ENCODE results near the gene WNT8B.

Gene WNT8B, protein sequence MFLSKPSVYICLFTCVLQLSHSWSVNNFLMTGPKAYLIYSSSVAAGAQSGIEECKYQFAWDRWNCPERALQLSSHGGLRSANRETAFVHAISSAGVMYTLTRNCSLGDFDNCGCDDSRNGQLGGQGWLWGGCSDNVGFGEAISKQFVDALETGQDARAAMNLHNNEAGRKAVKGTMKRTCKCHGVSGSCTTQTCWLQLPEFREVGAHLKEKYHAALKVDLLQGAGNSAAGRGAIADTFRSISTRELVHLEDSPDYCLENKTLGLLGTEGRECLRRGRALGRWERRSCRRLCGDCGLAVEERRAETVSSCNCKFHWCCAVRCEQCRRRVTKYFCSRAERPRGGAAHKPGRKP

DNA sequence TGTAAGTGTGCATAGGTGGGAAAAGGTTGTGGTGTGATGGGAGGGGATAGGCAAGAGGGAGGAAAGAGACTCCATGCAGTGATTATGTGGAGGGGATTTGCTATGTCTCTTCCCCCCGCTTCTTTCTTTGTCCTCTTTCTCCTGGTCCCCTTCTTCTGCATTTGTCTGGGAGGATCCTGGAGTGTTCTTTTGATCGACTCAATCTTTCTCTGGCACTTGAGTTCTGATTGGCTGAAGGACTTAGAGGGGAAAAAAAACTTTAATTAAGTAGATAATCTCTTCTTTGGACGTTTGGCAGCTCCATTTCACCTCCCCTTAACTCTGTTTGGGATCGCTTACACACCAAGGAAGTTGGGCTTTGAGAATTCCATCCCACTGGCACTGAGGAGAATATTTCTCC is at the start of gene WNT8B:
Gene WNT8B, plus strand, starts transcription at position 301 of the 400 bp plus-strand sequence. CDS start 160 bp downstream, outside the sequence.
- TF ChIP-seq PPARA (CRISPR knock-in tag; IDR thresholded peaks at IDR 0.05; ENCODE audit: borderline replicate concordance): no peak
- no peak for TF ChIP-seq ZNF8 (CRISPR knock-in tag; IDR thresholded peaks at IDR 0.05)
- TF ChIP-seq, protein P1, sequence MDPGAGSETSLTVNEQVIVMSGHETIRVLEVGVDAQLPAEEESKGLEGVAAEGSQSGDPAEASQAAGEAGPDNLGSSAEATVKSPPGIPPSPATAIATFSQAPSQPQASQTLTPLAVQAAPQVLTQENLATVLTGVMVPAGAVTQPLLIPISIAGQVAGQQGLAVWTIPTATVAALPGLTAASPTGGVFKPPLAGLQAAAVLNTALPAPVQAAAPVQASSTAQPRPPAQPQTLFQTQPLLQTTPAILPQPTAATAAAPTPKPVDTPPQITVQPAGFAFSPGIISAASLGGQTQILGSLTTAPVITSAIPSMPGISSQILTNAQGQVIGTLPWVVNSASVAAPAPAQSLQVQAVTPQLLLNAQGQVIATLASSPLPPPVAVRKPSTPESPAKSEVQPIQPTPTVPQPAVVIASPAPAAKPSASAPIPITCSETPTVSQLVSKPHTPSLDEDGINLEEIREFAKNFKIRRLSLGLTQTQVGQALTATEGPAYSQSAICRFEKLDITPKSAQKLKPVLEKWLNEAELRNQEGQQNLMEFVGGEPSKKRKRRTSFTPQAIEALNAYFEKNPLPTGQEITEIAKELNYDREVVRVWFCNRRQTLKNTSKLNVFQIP (CRISPR knock-in tag; IDR thresholded peaks at IDR 0.05; ENCODE audit: borderline replicate concordance, low read depth): no peak
- TF ChIP-seq TCF4 (CRISPR knock-in tag; IDR thresholded peaks at IDR 0.05; ENCODE audit: borderline replicate concordance): no peak
- TF ChIP-seq ZFP3 (CRISPR knock-in tag; IDR thresholded peaks at IDR 0.05): no peak
- TF ChIP-seq PATZ1 (CRISPR knock-in tag; IDR thresholded peaks at IDR 0.05; ENCODE audit: borderline replicate concordance): no peak
- no peak for TF ChIP-seq TSHZ2 (CRISPR knock-in tag; IDR thresholded peaks at IDR 0.05)
- no peak for TF ChIP-seq ZNF565 (CRISPR knock-in tag; conservative IDR thresholded peaks at IDR 0.05; ENCODE audit: low read depth)
- no peak for TF ChIP-seq SNAI2 (CRISPR knock-in tag; IDR thresholded peaks at IDR 0.05)
- no peak for TF ChIP-seq ZC3H10 (CRISPR knock-in tag; IDR thresholded peaks at IDR 0.05)
- TF ChIP-seq RARB (CRISPR knock-in tag; IDR thresholded peaks at IDR 0.05): no peak
- TF ChIP-seq ESRRG (CRISPR knock-in tag; IDR thresholded peaks at IDR 0.05): no peak
- no peak for TF ChIP-seq ISL1 (CRISPR knock-in tag; IDR thresholded peaks at IDR 0.05)
- ATAC-seq: no peak

DNA sequence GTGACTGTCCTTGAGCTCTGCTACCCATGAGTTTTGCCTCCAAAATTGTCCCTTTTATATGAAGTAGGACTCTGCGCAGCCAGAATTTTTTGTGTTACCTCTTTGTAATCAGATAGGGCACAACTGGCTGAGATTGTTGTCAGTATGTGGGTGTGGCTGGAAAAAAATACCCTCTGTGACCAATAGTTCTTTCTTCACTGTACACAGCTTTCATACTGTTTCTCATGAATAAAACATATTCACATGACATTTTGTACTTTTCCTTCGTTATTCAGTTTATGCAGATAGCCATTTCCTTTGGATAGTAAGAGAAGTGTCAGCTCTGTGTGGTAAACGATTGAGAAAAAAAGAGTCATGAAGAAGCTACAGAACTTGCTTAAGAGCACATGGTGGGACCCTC is 49.6 kb upstream of the WNT8B start:
- ATAC-seq: no peak

GRCh38 chr10:100419911-100420449 is 42.8 kb upstream of the WNT8B start:
- ATAC-seq: no peak
- no peak for TF ChIP-seq OSR1 (CRISPR knock-in tag; IDR thresholded peaks at IDR 0.05)
- no peak for TF ChIP-seq ZNF70 (CRISPR knock-in tag; IDR thresholded peaks at IDR 0.05)
- TF ChIP-seq TSHZ2 (CRISPR knock-in tag; IDR thresholded peaks at IDR 0.05): no peak
- TF ChIP-seq CSRNP3 (CRISPR knock-in tag; IDR thresholded peaks at IDR 0.05): no peak
- TF ChIP-seq ZNF8 (CRISPR knock-in tag; IDR thresholded peaks at IDR 0.05): no peak
- TF ChIP-seq, protein P1 (CRISPR knock-in tag; IDR thresholded peaks at IDR 0.05; ENCODE audit: borderline replicate concordance, low read depth): no peak

More for the DNA sequence above, 49.6 kb upstream of the WNT8B start:
- TF ChIP-seq ESRRG (CRISPR knock-in tag; IDR thresholded peaks at IDR 0.05) (no peak), ZC3H10 (CRISPR knock-in tag; IDR thresholded peaks at IDR 0.05) (no peak), CSRNP3 (CRISPR knock-in tag; IDR thresholded peaks at IDR 0.05) (no peak), RARB (CRISPR knock-in tag; IDR thresholded peaks at IDR 0.05) (no peak)
- TF ChIP-seq, protein P1 (CRISPR knock-in tag; IDR thresholded peaks at IDR 0.05; ENCODE audit: borderline replicate concordance, low read depth): no peak
